HepG2 (cell line): ENCODE data around the gene ACAP3. TPM values are rescaled to one million over a fixed set of nuclear protein-coding genes. Genes with fewer than 3 reads are reported as not detected.
A peak's percentile ranks its signal among the peaks of the same experiment; 100 is the strongest.

Source experiments
- CBX2 ChIP-seq, 2 experiments: fragments of 200-600 bp in 1 of 2; sonication (generic); formaldehyde crosslinking in 1 of 2; IDR thresholded peaks; 2 replicates each; pipeline versions ENCODE4 v1.7.0 to v1.8.1; 2018 to 2022; ENCODE audit warnings: low read depth in 2 of 2, low read length in 1 of 2, mild to moderate bottlenecking in 1 of 2, missing genetic modification reagents in 1 of 2
- CCDC6 ChIP-seq: sonication (generic); formaldehyde crosslinking; IDR thresholded peaks from 2 replicates; pipeline ENCODE4 v1.8.1; 2022; ENCODE audit warnings: mild to moderate bottlenecking, missing genetic modification reagents, moderate library complexity
- CENPT ChIP-seq: sonication (generic); formaldehyde crosslinking; IDR thresholded peaks from 2 replicates; pipeline ENCODE4 v1.8.0; 2022; ENCODE audit warnings: low read depth, mild to moderate bottlenecking, moderate library complexity, missing genetic modification reagents
- GPN1 ChIP-seq: sonication (generic); formaldehyde crosslinking; IDR thresholded peaks from 2 replicates; pipeline ENCODE4 v1.5.1; 2020; ENCODE audit warnings: missing genetic modification reagents, borderline replicate concordance
- HMG20B ChIP-seq: conservative IDR thresholded peaks from 2 replicates; pipeline ENCODE4 v1.6.1; 2016; ENCODE audit warnings: missing genetic modification reagents, missing compliant biosample characterization
- IRF1 ChIP-seq: sonication (generic); formaldehyde crosslinking; IDR thresholded peaks from 2 replicates; pipeline ENCODE4 v1.4.0; 2020; ENCODE audit warnings: low read depth, mild to moderate bottlenecking, missing genetic modification reagents
- KDM1A ChIP-seq: IDR thresholded peaks from 2 replicates; pipeline ENCODE4 v1.6.1; 2016; ENCODE audit warnings: missing compliant biosample characterization
- KLF9 ChIP-seq: IDR thresholded peaks from 2 replicates; pipeline ENCODE4 v1.6.1; 2016; ENCODE audit warnings: low read depth
- NAIF1 ChIP-seq: sonication (generic); formaldehyde crosslinking; IDR thresholded peaks from 2 replicates; pipeline ENCODE4 v1.5.0; 2020; ENCODE audit warnings: mild to moderate bottlenecking, missing genetic modification reagents, borderline replicate concordance
- PRMT3 ChIP-seq: sonication (generic); formaldehyde crosslinking; IDR thresholded peaks from 2 replicates; pipeline ENCODE4 v1.8.1; 2022; ENCODE audit warnings: low read depth, mild to moderate bottlenecking, moderate library complexity, missing genetic modification reagents, borderline replicate concordance
- RBM39 ChIP-seq: fragments of 200-400 bp; formaldehyde crosslinking; IDR thresholded peaks from one replicate; pipeline ENCODE4 v1.6.1; 2018; ENCODE audit warnings: antibody characterized with exemption, mild to moderate bottlenecking, low read depth, low read length; ENCODE audit not compliant: poor library complexity, severe bottlenecking
- RNF2 ChIP-seq: fragments of 450-650 bp; conservative IDR thresholded peaks from 2 replicates; pipeline ENCODE4 v1.6.1; 2016; ENCODE audit warnings: low read depth
- SMAD1 ChIP-seq: sonication (generic); formaldehyde crosslinking; IDR thresholded peaks from 2 replicates; pipeline ENCODE4 v1.4.0; 2020; ENCODE audit warnings: missing genetic modification reagents, low read depth, mild to moderate bottlenecking, borderline replicate concordance
- SMARCC2 ChIP-seq: fragments of 450-650 bp; IDR thresholded peaks from 2 replicates; pipeline ENCODE4 v1.6.1; 2017; ENCODE audit warnings: antibody characterized with exemption, mild to moderate bottlenecking
- SRSF1 ChIP-seq: fragments of 200-400 bp; formaldehyde crosslinking; optimal IDR thresholded peaks from 2 replicates; pipeline ENCODE3; 2017; ENCODE audit warnings: mild to moderate bottlenecking, low read depth, low read length, moderate library complexity
- SSRP1 ChIP-seq: IDR thresholded peaks from 2 replicates; pipeline ENCODE4 v1.6.1; 2016; ENCODE audit warnings: control low read depth
- TFDP2 ChIP-seq: sonication (generic); formaldehyde crosslinking; IDR thresholded peaks from 2 replicates; pipeline ENCODE4 v1.4.0; 2020; ENCODE audit warnings: missing genetic modification reagents
- TMF1 ChIP-seq: sonication (generic); formaldehyde crosslinking; IDR thresholded peaks from 2 replicates; pipeline ENCODE4 v1.8.1; 2022; ENCODE audit warnings: low read depth, missing genetic modification reagents
- TP53 ChIP-seq: sonication (generic); formaldehyde crosslinking; conservative IDR thresholded peaks from 2 replicates; pipeline ENCODE4 v1.4.0; 2020; ENCODE audit warnings: missing genetic modification reagents
- ZEB1 ChIP-seq: IDR thresholded peaks from 2 replicates; pipeline ENCODE4 v1.6.1; 2012; ENCODE audit warnings: mild to moderate bottlenecking, low read depth, inconsistent platforms; ENCODE audit not compliant: insufficient replicate concordance
- ZNF225 ChIP-seq: sonication (generic); formaldehyde crosslinking; IDR thresholded peaks from 2 replicates; pipeline ENCODE4 v1.4.0; 2020; ENCODE audit warnings: mild to moderate bottlenecking, missing genetic modification reagents
- ZNF326 ChIP-seq: sonication (generic); formaldehyde crosslinking; IDR thresholded peaks from 2 replicates; pipeline ENCODE4 v1.4.0; 2020; ENCODE audit warnings: missing genetic modification reagents, borderline replicate concordance
- ZNF441 ChIP-seq: sonication (generic); formaldehyde crosslinking; IDR thresholded peaks from 2 replicates; pipeline ENCODE4 v1.7.0; 2021; ENCODE audit warnings: missing genetic modification reagents, borderline replicate concordance
- ZNF597 ChIP-seq: sonication (generic); formaldehyde crosslinking; IDR thresholded peaks from 2 replicates; pipeline ENCODE4 v1.5.0; 2020; ENCODE audit warnings: missing genetic modification reagents
- ZNF724P ChIP-seq: sonication (generic); formaldehyde crosslinking; IDR thresholded peaks from 2 replicates; pipeline ENCODE4 v1.8.0; 2022; ENCODE audit warnings: missing genetic modification reagents, borderline replicate concordance
- polyA plus RNA-seq, 8 experiments: library from polyadenylated mRNA; depleted of rRNA in 3 of 8; stranded (reverse) in 7 of 8; unstranded in 1 of 8; fragments of >200 nt; fragmentation: Illumina TruSeq in 4 of 8; extraction: Trizol in 4 of 8; gene quantifications; 2 replicates each; pipeline versions ENCODE4 v1.2.1 to v1.2.3, GENCODE V29; 2011 to 2016; ENCODE audit warnings: low read depth in 4 of 8, missing spikeins in 1 of 8, mixed read lengths in 1 of 8; ENCODE audit not compliant: insufficient read depth in 1 of 8
- total RNA-seq, 5 experiments: library from RNA; depleted of rRNA; stranded (reverse); fragments of >200 nt; fragmentation: Illumina TruSeq; extraction: Trizol; gene quantifications; 2 replicates each; pipeline ENCODE4 v1.2.3, GENCODE V29; 2016; ENCODE audit warnings: low read depth in 1 of 5
- TF ChIP-seq, protein P1 (sequence below): sonication (generic); formaldehyde crosslinking; IDR thresholded peaks from 2 replicates; pipeline ENCODE4 v1.4.0; 2020; ENCODE audit warnings: missing genetic modification reagents

ACAP3 gene
- total and polyA plus RNA-seq, 2 of the 13 experiments (the other 11 are each of a cell fraction or from before 2014, with no cell fraction given): 29.4 to 50.8 TPM

DNA sequence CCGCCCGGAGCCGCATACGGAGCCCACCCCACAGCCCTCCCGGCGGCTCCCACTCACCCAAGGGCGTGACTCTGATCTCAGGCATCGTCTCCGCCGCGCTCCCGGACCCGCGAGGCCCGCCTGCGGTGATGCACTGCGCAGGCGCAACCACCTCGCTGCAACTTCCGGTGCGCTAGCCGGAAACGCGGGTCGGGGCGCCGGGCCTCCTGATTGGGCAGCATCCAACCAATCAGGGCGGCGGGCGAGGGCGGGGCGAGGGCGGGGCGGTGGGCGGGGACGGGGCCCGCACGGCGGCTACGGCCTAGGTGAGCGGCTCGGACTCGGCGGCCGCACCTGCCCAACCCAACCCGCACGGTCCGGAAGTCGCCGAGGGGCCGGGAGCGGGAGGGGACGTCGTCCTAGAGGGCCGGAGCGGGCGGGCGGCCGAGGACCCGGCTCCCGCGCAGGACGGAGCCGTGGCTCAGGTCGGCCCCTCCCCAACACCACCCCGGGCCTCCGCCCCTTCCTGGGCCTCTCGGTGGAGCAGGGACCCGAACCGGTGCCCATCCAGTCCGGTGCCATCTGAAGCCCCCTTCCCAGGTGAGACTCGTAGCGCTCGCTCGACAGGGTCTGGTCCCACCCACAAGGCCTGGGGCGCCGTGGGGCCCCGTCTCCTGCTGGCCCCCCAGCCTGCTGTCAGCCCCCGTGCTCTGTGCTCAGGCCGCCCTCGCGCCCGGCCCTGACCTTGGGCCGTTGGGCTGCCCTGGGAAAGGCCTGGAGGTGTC lies 17.0 kb upstream of the ACAP3 start, which contains the start of the genes CPTP and INTS11 (continued):
- no peak for TF ChIP-seq CENPT (CRISPR knock-in tag)
- no peak for TF ChIP-seq TP53 (CRISPR knock-in tag)
- no peak for TF ChIP-seq ZNF597 (CRISPR knock-in tag)
- TF ChIP-seq ZEB1: peak; percentile 76
- no peak for TF ChIP-seq RNF2
- no peak for TF ChIP-seq CBX2 (IDR thresholded peaks at IDR 0.05; ENCODE audit: low read depth, low read length)
- TF ChIP-seq CBX2 (CRISPR knock-in tag; IDR thresholded peaks at IDR 0.05; ENCODE audit: low read depth): no peak
- TF ChIP-seq NAIF1 (CRISPR knock-in tag): no peak; the same call in 1 of the 2 replicates
- TF ChIP-seq SMAD1 (CRISPR knock-in tag): no peak
- TF ChIP-seq TFDP2 (CRISPR knock-in tag): peak; percentile 47
- no peak for TF ChIP-seq SSRP1 (CRISPR knock-in tag)
- no peak for TF ChIP-seq ZNF326 (CRISPR knock-in tag)
- TF ChIP-seq PRMT3 (CRISPR knock-in tag): no peak
- TF ChIP-seq TMF1 (CRISPR knock-in tag): no peak
- TF ChIP-seq, protein P1, sequence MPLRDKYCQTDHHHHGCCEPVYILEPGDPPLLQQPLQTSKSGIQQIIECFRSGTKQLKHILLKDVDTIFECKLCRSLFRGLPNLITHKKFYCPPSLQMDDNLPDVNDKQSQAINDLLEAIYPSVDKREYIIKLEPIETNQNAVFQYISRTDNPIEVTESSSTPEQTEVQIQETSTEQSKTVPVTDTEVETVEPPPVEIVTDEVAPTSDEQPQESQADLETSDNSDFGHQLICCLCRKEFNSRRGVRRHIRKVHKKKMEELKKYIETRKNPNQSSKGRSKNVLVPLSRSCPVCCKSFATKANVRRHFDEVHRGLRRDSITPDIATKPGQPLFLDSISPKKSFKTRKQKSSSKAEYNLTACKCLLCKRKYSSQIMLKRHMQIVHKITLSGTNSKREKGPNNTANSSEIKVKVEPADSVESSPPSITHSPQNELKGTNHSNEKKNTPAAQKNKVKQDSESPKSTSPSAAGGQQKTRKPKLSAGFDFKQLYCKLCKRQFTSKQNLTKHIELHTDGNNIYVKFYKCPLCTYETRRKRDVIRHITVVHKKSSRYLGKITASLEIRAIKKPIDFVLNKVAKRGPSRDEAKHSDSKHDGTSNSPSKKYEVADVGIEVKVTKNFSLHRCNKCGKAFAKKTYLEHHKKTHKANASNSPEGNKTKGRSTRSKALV (CRISPR knock-in tag): peak; percentile 33; the same call in 1 of the 2 replicates
- TF ChIP-seq ZNF724P (CRISPR knock-in tag): 0 out of 2 replicates have a peak, but pooled peaks have one; percentile 59
- no peak for TF ChIP-seq CCDC6
- no peak for TF ChIP-seq SRSF1
- no peak for TF ChIP-seq HMG20B
- TF ChIP-seq SMARCC2: no peak
- no peak for TF ChIP-seq KLF9 (CRISPR knock-in tag)
- no peak; the same call in 1 of the 2 replicates for TF ChIP-seq ZNF225 (CRISPR knock-in tag)
- TF ChIP-seq ZNF441: no peak
- TF ChIP-seq GPN1: no peak
- TF ChIP-seq KDM1A (CRISPR knock-in tag): no peak
- TF ChIP-seq IRF1 (CRISPR knock-in tag): no peak
- TF ChIP-seq RBM39: no peak
